Measurements from ENCODE around the gene GPER1. TPM values are rescaled to one million over a fixed set of nuclear protein-coding genes. Genes with fewer than 3 reads are reported as not detected.

Gene GPER1
- total RNA-seq, 1 experiment from 2014 or later, result 2.9 TPM

GRCh38 chr7:1097120-1097504, 9.2 kb downstream of the GPER1 start:
- in situ Hi-C loops (cut with HindIII; ENCODE audit: low pct_unique_long_range_greater_than_20kb, low sequenced_read_pairs), result no loop called here
- H3K36me3 ChIP-seq (ENCODE audit: control insufficient read depth, insufficient read depth, low read length), result no peaks in the 10 kb centered on the region
- CTCF ChIA-PET, result no interaction called here

GRCh38 chr7:1098243-1099153, 10.6 kb downstream of the GPER1 start:
- TF ChIP-seq REST (IDR thresholded peaks at IDR 0.05; ENCODE audit: insufficient read depth in 1 of 2, low read depth in 2 of 2, low read length in 1 of 2) (no peak), CTCF (IDR thresholded peaks at IDR 0.05) (no peak), TCF7L2 (IDR thresholded peaks at IDR 0.05; ENCODE audit: low read depth, low read length) (no peak), POLR2AphosphoS5 (IDR thresholded peaks at IDR 0.05; ENCODE audit: low read depth, low read length) (no peak), SIN3A (IDR thresholded peaks at IDR 0.05; ENCODE audit: borderline replicate concordance, insufficient read depth, low read depth, low read length) (no peak)
- DNase-seq (ENCODE audit: low read depth, low spot score), result no peak
- BruUV-seq (replicated peaks), result no TSS peak
- Histone ChIP-seq H3K4me1 (ENCODE audit: control insufficient read depth, insufficient read depth, low read length) (peaks cover 4% of the 10 kb centered on the region; the same call in 1 of the 2 replicates), H3K27ac (ENCODE audit: low read length) (no peak overlapping the region), H3K4me3 (ENCODE audit: low read depth in 2 of 2, low read length in 2 of 2) (no peak overlapping the region), H3K9me3 (ENCODE audit: control insufficient read depth, insufficient read depth, low read depth, low read length) (no peaks in the 10 kb centered on the region), H3K27me3 (ENCODE audit: control insufficient read depth, insufficient read depth, low read length) (no peaks in the 10 kb centered on the region), H3K36me3 (ENCODE audit: control insufficient read depth, insufficient read depth, low read length) (no peaks in the 10 kb centered on the region)
- no peak for ATAC-seq
- ChIA-PET CTCF (no interaction called here), POLR2A (no interaction called here)
- in situ Hi-C loops (cut with HindIII; ENCODE audit: low pct_unique_long_range_greater_than_20kb, low sequenced_read_pairs), result no loop called here
- intact Hi-C loops (cut with micrococcal nuclease; ENCODE audit: unreplicated experiment), result no loop called here

More at GRCh38 chr7:1097120-1097504, 9.2 kb downstream of the GPER1 start:
- DNase-seq (ENCODE audit: low read depth, low spot score), result no peak
- no peak overlapping the region for H3K27ac ChIP-seq (ENCODE audit: low read length)
- ATAC-seq, result no peak
- peaks cover 4% of the 10 kb centered on the region; the same call in 1 of the 2 replicates for H3K4me1 ChIP-seq (ENCODE audit: control insufficient read depth, insufficient read depth, low read length)
- no peaks in the 10 kb centered on the region for H3K9me3 ChIP-seq (ENCODE audit: control insufficient read depth, insufficient read depth, low read depth, low read length)
- no TSS peak for BruUV-seq (replicated peaks)
- no peaks in the 10 kb centered on the region for H3K27me3 ChIP-seq (ENCODE audit: control insufficient read depth, insufficient read depth, low read length)
- intact Hi-C loops (cut with micrococcal nuclease; ENCODE audit: unreplicated experiment), result no loop called here
- H3K4me3 ChIP-seq (ENCODE audit: low read depth in 2 of 2, low read length in 2 of 2), result no peak overlapping the region
- no peak for TF ChIP-seq CTCF (IDR thresholded peaks at IDR 0.05)
- TF ChIP-seq SIN3A (IDR thresholded peaks at IDR 0.05; ENCODE audit: borderline replicate concordance, insufficient read depth, low read depth, low read length), result no peak
- TF ChIP-seq POLR2AphosphoS5 (IDR thresholded peaks at IDR 0.05; ENCODE audit: low read depth, low read length), result no peak
- no peak for TF ChIP-seq REST (IDR thresholded peaks at IDR 0.05; ENCODE audit: insufficient read depth in 1 of 2, low read depth in 2 of 2, low read length in 1 of 2)
- no peak for TF ChIP-seq TCF7L2 (IDR thresholded peaks at IDR 0.05; ENCODE audit: low read depth, low read length)
- POLR2A ChIA-PET, result no interaction called here

Data from Panc1 (cell line).